AG09309 (cell line): ENCODE data around the gene NOP14.
"Not testable (repeated sequence)": the region's sequence is repeated elsewhere in the genome, so short reads cannot be mapped to it uniquely, and the experiment has no call there.

Experiments used
- DNase-seq: peaks from one replicate; pipeline ENCODE4 v3.0.0-alpha.2; 2010; ENCODE audit warnings: low read depth
- H3K4me3 ChIP-seq: 2 replicates; pipeline ENCODE4 v1.5.1; 2011; ENCODE audit warnings: mild to moderate bottlenecking, low read depth, low read length, moderate library complexity; ENCODE audit not compliant: control insufficient read depth
- CTCF ChIP-seq: IDR thresholded peaks from 2 replicates; pipeline ENCODE4 v1.5.1; 2011; ENCODE audit warnings: mild to moderate bottlenecking, low read depth, low read length, inconsistent platforms; ENCODE audit not compliant: insufficient read depth, control insufficient read depth; ENCODE audit errors: missing control alignments

The NOP14 gene

GRCh38 chr4:2996415-2996814 lies 33.2 kb upstream of the NOP14 start:
- no peak for TF ChIP-seq CTCF
- no peak overlapping the region for H3K4me3 ChIP-seq
- DNase-seq = no peak

- H3K4me3 ChIP-seq = no peak overlapping the region
- TF ChIP-seq CTCF = no peak
- no peak for DNase-seq
Observed at GRCh38 chr4:2995546-2996265, 32.5 kb upstream of the NOP14 start.

- DNase-seq = no peak
- no peak overlapping the region for H3K4me3 ChIP-seq
- TF ChIP-seq CTCF = no peak
Observed at GRCh38 chr4:2994917-2995316, 31.7 kb upstream of the NOP14 start.

GRCh38 chr4:2991243-2991642 lies 28.0 kb upstream of the NOP14 start:
- no peak for TF ChIP-seq CTCF
- H3K4me3 ChIP-seq = no peak overlapping the region
- DNase-seq = no peak

GRCh38 chr4:2983715-2984114 lies 20.5 kb upstream of the NOP14 start:
- not testable (repeated sequence) for DNase-seq, H3K4me3 ChIP-seq

GRCh38 chr4:2982012-2982411 lies 18.8 kb upstream of the NOP14 start:
- H3K4me3 ChIP-seq = no peak overlapping the region
- TF ChIP-seq CTCF = no peak
- DNase-seq = no peak

- TF ChIP-seq CTCF = no peak
- H3K4me3 ChIP-seq = no peak overlapping the region
- no peak for DNase-seq
Observed at GRCh38 chr4:2981256-2981819, 18.1 kb upstream of the NOP14 start.
